SK-N-SH (cell line): ENCODE data around the gene EVL. TPM values are rescaled to one million over a fixed set of nuclear protein-coding genes. Genes with fewer than 3 reads are reported as not detected.

Source experiments
- CTCF ChIA-PET: fragments of 300-600, 350-600 bp; formaldehyde crosslinking; extraction: SDS; loops from one replicate; lab custom pipeline; 2021; lab: Yijun Ruan, JAX
- POLR2A ChIA-PET: fragments of 350-600 bp; sonication (Branson Sonifier 250); formaldehyde crosslinking; extraction: SDS; loops from one replicate; lab custom pipeline; 2020; ENCODE audit warnings: antibody characterized with exemption, inconsistent platforms; lab: Yijun Ruan, JAX
- DNase-seq: peaks from one replicate; pipeline ENCODE4 v3.0.0; 2012
- H2AFZ ChIP-seq: fragments of 200-600 bp; sonication (generic); 2 replicates; pipeline ENCODE4 v1.8.1; 2016; ENCODE audit warnings: antibody characterized with exemption, mild to moderate bottlenecking, low read depth
- H3F3A ChIP-seq: fragments of 200-600 bp; sonication (generic); replicated peaks from 2 replicates; pipeline ENCODE3; 2016; ENCODE audit warnings: antibody characterized with exemption, mild to moderate bottlenecking; ENCODE audit not compliant: insufficient read depth
- H3K27ac ChIP-seq, 2 experiments: fragments of 200-500 bp in 1 of 2; fragments of 200-600 bp in 1 of 2; sonication (Bioruptor generic) in 1 of 2; sonication (generic), shearing (Covaris generic) in 1 of 2; 2 replicates each; pipeline versions ENCODE4 v1.5.1 to v1.6.1; 2014 to 2016; ENCODE audit warnings: low read depth in 2 of 2, inconsistent platforms in 1 of 2, low read length in 1 of 2, mild to moderate bottlenecking in 1 of 2, mixed read lengths in 1 of 2
- H3K27me3 ChIP-seq: fragments of 200-600 bp; sonication (generic), shearing (Covaris generic); 2 replicates; pipeline ENCODE4 v1.6.1; 2016; ENCODE audit warnings: mixed run types; ENCODE audit not compliant: insufficient read depth
- H3K36me3 ChIP-seq, 2 experiments: fragments of 200-500 bp in 1 of 2; fragments of 200-600 bp in 1 of 2; sonication (Bioruptor generic) in 1 of 2; sonication (generic) in 1 of 2; replicated peaks in 1 of 2; 2 replicates each; pipeline versions ENCODE3 to v1.5.1; 2014 to 2016; ENCODE audit warnings: low read length in 1 of 2, mild to moderate bottlenecking in 1 of 2; ENCODE audit not compliant: insufficient read depth in 2 of 2, control insufficient read depth in 1 of 2
- H3K4me1 ChIP-seq, 2 experiments: fragments of 200-500 bp in 1 of 2; fragments of 200-600 bp in 1 of 2; sonication (Bioruptor generic) in 1 of 2; sonication (generic), shearing (Covaris generic) in 1 of 2; 2 replicates each; pipeline versions ENCODE4 v1.5.1 to v1.6.1; 2014 to 2016; ENCODE audit warnings: low read depth in 1 of 2, low read length in 1 of 2, mixed run types in 1 of 2; ENCODE audit not compliant: insufficient read depth in 2 of 2, control insufficient read depth in 1 of 2
- H3K4me2 ChIP-seq: fragments of 200-600 bp; sonication (generic), shearing (Covaris generic); 2 replicates; pipeline ENCODE4 v1.6.1; 2017; ENCODE audit warnings: mixed run types
- H3K4me3 ChIP-seq, 2 experiments: fragments of 200-500 bp in 1 of 2; fragments of 200-600 bp in 1 of 2; sonication (Bioruptor generic) in 1 of 2; sonication (generic), shearing (Covaris generic) in 1 of 2; 2 replicates each; pipeline versions ENCODE4 v1.5.1 to v1.8.1; 2014 to 2016; ENCODE audit warnings: low read depth in 2 of 2, inconsistent platforms in 1 of 2, low read length in 1 of 2, mild to moderate bottlenecking in 1 of 2, mixed read lengths in 1 of 2, moderate library complexity in 1 of 2
- H3K79me2 ChIP-seq: fragments of 200-600 bp; sonication (generic); 2 replicates; pipeline ENCODE4 v1.8.1; 2017; ENCODE audit warnings: mild to moderate bottlenecking; ENCODE audit not compliant: insufficient read depth
- H3K9ac ChIP-seq: fragments of 200-600 bp; sonication (generic); 2 replicates; pipeline ENCODE4 v1.6.1; 2017; ENCODE audit warnings: mixed run types
- H3K9me2 ChIP-seq: fragments of 200-600 bp; sonication (generic); 2 replicates; pipeline ENCODE4 v1.6.1; 2017; ENCODE audit warnings: mixed run types
- H3K9me3 ChIP-seq: fragments of 200-600 bp; sonication (generic); 2 replicates; pipeline ENCODE4 v1.6.1; 2017; ENCODE audit warnings: mixed run types, mild to moderate bottlenecking, moderate library complexity
- H4K20me1 ChIP-seq: fragments of 200-600 bp; sonication (generic); 2 replicates; pipeline ENCODE4 v1.6.1; 2017; ENCODE audit warnings: mild to moderate bottlenecking, mixed run types; ENCODE audit not compliant: insufficient read depth
- CHD2 ChIP-seq: fragments of 150-350 bp; IDR thresholded peaks from 2 replicates; pipeline ENCODE4 v1.6.1; 2018; ENCODE audit warnings: low read length; ENCODE audit not compliant: partially characterized antibody
- ELF1 ChIP-seq: IDR thresholded peaks from 2 replicates; pipeline ENCODE4 v1.4.0; 2012
- EP300 ChIP-seq, 2 experiments: IDR thresholded peaks; 2 replicates each; pipeline versions ENCODE4 v1.4.0 to v1.6.1; 2012; ENCODE audit warnings: borderline replicate concordance in 1 of 2, low read depth in 1 of 2, low read length in 1 of 2
- EZH2phosphoT487 ChIP-seq: fragments of 200-600 bp; sonication (generic); IDR thresholded peaks from 2 replicates; pipeline ENCODE4 v1.6.1; 2017; ENCODE audit warnings: low read depth, mixed run types, mild to moderate bottlenecking, antibody characterized with exemption, moderate library complexity, borderline replicate concordance
- FOXJ3 ChIP-seq: sonication (generic); formaldehyde crosslinking; IDR thresholded peaks from 2 replicates; pipeline ENCODE4 v1.5.1; 2020; ENCODE audit warnings: mild to moderate bottlenecking, missing genetic modification reagents
- FOXM1 ChIP-seq: IDR thresholded peaks from 2 replicates; pipeline ENCODE4 v1.4.0; 2012; ENCODE audit warnings: low read depth, mild to moderate bottlenecking
- GATA2 ChIP-seq: sonication (generic); formaldehyde crosslinking; IDR thresholded peaks from 2 replicates; pipeline ENCODE4 v1.5.0; 2020; ENCODE audit warnings: mild to moderate bottlenecking, missing genetic modification reagents
- JUND ChIP-seq: IDR thresholded peaks from 2 replicates; pipeline ENCODE4 v1.4.0; 2012
- NFIC ChIP-seq: IDR thresholded peaks from 2 replicates; pipeline ENCODE4 v1.4.0; 2012; ENCODE audit warnings: borderline replicate concordance
- NRF1 ChIP-seq: IDR thresholded peaks from 2 replicates; pipeline ENCODE4 v1.6.1; 2012; ENCODE audit warnings: low read depth, mild to moderate bottlenecking, low read length
- PBX3 ChIP-seq: IDR thresholded peaks from 2 replicates; pipeline ENCODE4; 2012
- RAD21 ChIP-seq: IDR thresholded peaks from 2 replicates; pipeline ENCODE4 v1.6.1; 2012; ENCODE audit warnings: mild to moderate bottlenecking, low read length
- RCOR1 ChIP-seq: fragments of 150-350 bp; IDR thresholded peaks from 2 replicates; pipeline ENCODE4 v1.6.1; 2017; ENCODE audit warnings: antibody characterized with exemption, low read length
- REST ChIP-seq: IDR thresholded peaks from 2 replicates; pipeline ENCODE4 v1.6.1; 2012; ENCODE audit warnings: mild to moderate bottlenecking, low read depth, low read length, moderate library complexity
- RFX5 ChIP-seq: IDR thresholded peaks from 2 replicates; pipeline ENCODE4 v1.6.1; 2012; ENCODE audit warnings: mild to moderate bottlenecking, improper control_type of control experiment, low read length
- SIN3A ChIP-seq: IDR thresholded peaks from 2 replicates; pipeline ENCODE4 v1.6.1; 2012; ENCODE audit warnings: low read depth, mild to moderate bottlenecking, low read length, moderate library complexity, borderline replicate concordance
- SMC3 ChIP-seq: IDR thresholded peaks from 2 replicates; pipeline ENCODE4 v1.6.1; 2012; ENCODE audit warnings: low read depth, low read length, improper control_type of control experiment
- TEAD4 ChIP-seq: IDR thresholded peaks from 2 replicates; pipeline ENCODE4 v1.4.0; 2012; ENCODE audit warnings: mild to moderate bottlenecking, borderline replicate concordance; ENCODE audit not compliant: insufficient read depth
- WGBS: methylation state at CpG from one replicate; pipeline ENCODE4 v1.1.6; 2017; ENCODE audit warnings: low lambda C conversion rate; 5-methylcytosine and 5-hydroxymethylcytosine counted together
- polyA plus RNA-seq, 3 experiments: library from polyadenylated mRNA; depleted of rRNA; stranded (reverse); fragments of >200 nt; gene quantifications; 2 replicates each; pipeline ENCODE4 v1.2.3, GENCODE V29; 2012
- TF ChIP-seq, protein P1 (sequence below): fragments of 150-350 bp; IDR thresholded peaks from 2 replicates; pipeline ENCODE4 v1.6.1; 2017; ENCODE audit warnings: antibody characterized with exemption, low read length, low read depth, borderline replicate concordance
- TF ChIP-seq, protein P2 (sequence below): fragments of 200-600 bp; sonication (generic); IDR thresholded peaks from 2 replicates; pipeline ENCODE4 v1.6.1; 2017; ENCODE audit warnings: antibody characterized with exemption, mild to moderate bottlenecking, moderate library complexity
- TF ChIP-seq, protein P3 (sequence below): IDR thresholded peaks from 2 replicates; pipeline ENCODE4 v1.4.0; 2012; ENCODE audit warnings: low read depth
- TF ChIP-seq, protein P4 (sequence below): fragments of 150-350 bp; IDR thresholded peaks from 2 replicates; pipeline ENCODE4 v1.6.1; 2016; ENCODE audit warnings: mild to moderate bottlenecking, low read depth, low read length

EVL gene
- polyA plus RNA-seq, 1 of the 3 experiments (the other 2 are of a cell fraction), result 36.5 TPM

DNA sequence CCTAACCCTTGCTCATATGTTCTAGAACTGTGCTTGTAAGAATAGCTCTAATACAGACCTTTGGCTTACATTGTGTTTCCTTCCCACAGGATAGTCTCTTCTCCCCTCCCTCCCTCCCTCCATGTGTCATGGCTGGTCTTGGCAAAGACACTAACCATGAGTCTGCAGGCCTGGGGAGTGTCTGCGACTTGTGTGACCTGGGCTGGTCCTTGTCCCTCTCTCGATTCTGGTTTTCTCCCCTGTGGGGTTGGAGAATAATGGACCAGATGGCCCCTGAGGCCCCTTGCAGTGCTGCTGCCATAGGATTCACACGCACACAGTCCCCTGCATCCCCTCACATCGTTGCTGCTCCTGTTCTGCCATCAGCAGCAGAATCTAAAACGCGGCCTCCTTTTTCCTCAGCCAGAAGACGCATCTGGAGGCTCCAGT, 64.0 kb downstream of the EVL start (continued):
- TF ChIP-seq, protein P1, sequence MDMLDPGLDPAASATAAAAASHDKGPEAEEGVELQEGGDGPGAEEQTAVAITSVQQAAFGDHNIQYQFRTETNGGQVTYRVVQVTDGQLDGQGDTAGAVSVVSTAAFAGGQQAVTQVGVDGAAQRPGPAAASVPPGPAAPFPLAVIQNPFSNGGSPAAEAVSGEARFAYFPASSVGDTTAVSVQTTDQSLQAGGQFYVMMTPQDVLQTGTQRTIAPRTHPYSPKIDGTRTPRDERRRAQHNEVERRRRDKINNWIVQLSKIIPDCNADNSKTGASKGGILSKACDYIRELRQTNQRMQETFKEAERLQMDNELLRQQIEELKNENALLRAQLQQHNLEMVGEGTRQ, result no peak
- TF ChIP-seq, protein P2, sequence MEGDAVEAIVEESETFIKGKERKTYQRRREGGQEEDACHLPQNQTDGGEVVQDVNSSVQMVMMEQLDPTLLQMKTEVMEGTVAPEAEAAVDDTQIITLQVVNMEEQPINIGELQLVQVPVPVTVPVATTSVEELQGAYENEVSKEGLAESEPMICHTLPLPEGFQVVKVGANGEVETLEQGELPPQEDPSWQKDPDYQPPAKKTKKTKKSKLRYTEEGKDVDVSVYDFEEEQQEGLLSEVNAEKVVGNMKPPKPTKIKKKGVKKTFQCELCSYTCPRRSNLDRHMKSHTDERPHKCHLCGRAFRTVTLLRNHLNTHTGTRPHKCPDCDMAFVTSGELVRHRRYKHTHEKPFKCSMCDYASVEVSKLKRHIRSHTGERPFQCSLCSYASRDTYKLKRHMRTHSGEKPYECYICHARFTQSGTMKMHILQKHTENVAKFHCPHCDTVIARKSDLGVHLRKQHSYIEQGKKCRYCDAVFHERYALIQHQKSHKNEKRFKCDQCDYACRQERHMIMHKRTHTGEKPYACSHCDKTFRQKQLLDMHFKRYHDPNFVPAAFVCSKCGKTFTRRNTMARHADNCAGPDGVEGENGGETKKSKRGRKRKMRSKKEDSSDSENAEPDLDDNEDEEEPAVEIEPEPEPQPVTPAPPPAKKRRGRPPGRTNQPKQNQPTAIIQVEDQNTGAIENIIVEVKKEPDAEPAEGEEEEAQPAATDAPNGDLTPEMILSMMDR, result no peak
- TF ChIP-seq NRF1 (no peak), RAD21 (no peak; the same call in 1 of the 2 replicates), EP300 (IDR thresholded peaks at IDR 0.05; ENCODE audit: borderline replicate concordance in 1 of 2, low read depth in 1 of 2, low read length in 1 of 2) (peak in 1 of 2 experiments; percentile 81; a peak in 2 of 4 replicates), FOXM1 (no peak)

GRCh38 chr14:100130521-100130920, 65.3 kb downstream of the EVL start:
- no peak overlapping the region; a peak in 1 of 4 replicates for H3K27ac ChIP-seq
- no peaks in the 10 kb centered on the region for H4K20me1 ChIP-seq
- TF ChIP-seq NFIC (no peak), RFX5 (no peak), FOXJ3 (CRISPR knock-in tag) (no peak), EZH2phosphoT487 (no peak), REST (no peak), ELF1 (no peak), SMC3 (no peak), CHD2 (no peak), SIN3A (no peak), RCOR1 (no peak), JUND (no peak), TEAD4 (no peak), PBX3 (no peak), GATA2 (CRISPR knock-in tag) (no peak), NRF1 (no peak)
- TF ChIP-seq, protein P3, sequence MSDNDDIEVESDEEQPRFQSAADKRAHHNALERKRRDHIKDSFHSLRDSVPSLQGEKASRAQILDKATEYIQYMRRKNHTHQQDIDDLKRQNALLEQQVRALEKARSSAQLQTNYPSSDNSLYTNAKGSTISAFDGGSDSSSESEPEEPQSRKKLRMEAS, result no peak
- TF ChIP-seq, protein P4, sequence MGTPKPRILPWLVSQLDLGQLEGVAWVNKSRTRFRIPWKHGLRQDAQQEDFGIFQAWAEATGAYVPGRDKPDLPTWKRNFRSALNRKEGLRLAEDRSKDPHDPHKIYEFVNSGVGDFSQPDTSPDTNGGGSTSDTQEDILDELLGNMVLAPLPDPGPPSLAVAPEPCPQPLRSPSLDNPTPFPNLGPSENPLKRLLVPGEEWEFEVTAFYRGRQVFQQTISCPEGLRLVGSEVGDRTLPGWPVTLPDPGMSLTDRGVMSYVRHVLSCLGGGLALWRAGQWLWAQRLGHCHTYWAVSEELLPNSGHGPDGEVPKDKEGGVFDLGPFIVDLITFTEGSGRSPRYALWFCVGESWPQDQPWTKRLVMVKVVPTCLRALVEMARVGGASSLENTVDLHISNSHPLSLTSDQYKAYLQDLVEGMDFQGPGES, result no peak
- H3K79me2 ChIP-seq, result no peaks in the 10 kb centered on the region
- no peaks in the 10 kb centered on the region for H3K27me3 ChIP-seq
- ChIA-PET CTCF (interaction anchor here (0.7 to 10.5 kb wide), 3 partner anchors 21 to 148 kb away, joined by 3 to 70 read pairs (median 16); no protein-coding TSS in a partner anchor), POLR2A (interaction anchor here (1.5 kb wide), 1 partner anchor 12 kb away, joined by 5 read pairs; no protein-coding TSS in a partner anchor)
- H3K9ac ChIP-seq, result no peak overlapping the region
- no peak for DNase-seq
- H3K4me1 ChIP-seq, result peaks cover 9 to 75% of the 10 kb centered on the region in 2 experiments; a peak in 3 of 4 replicates
- no peak overlapping the region for H2AFZ ChIP-seq
- H3K4me2 ChIP-seq, result no peak overlapping the region
- H3K36me3 ChIP-seq, result peaks cover 3 to 14% of the 10 kb centered on the region in 2 experiments
- WGBS, result 93% methylated on average over 10 of the region's 11 CpGs
- no peak overlapping the region for H3K4me3 ChIP-seq
- H3F3A ChIP-seq, result no peaks in the 10 kb centered on the region
- H3K9me2 ChIP-seq, result no peaks in the 10 kb centered on the region
- no peaks in the 10 kb centered on the region for H3K9me3 ChIP-seq
